Glutamatergic neuron (in vitro differentiated cells): ENCODE measurements around the gene SAP25. TPM values are rescaled to one million over a fixed set of nuclear protein-coding genes. Genes with fewer than 3 reads are reported as not detected.

Experiments used
- DNase-seq: peaks from one replicate; pipeline ENCODE4 v3.0.0; 2022
- H3K27ac Mint-ChIP-seq: one replicate; pipeline ENCODE4 v1.8.0; 2020; ENCODE audit warnings: mild to moderate bottlenecking, mixed read lengths, inconsistent platforms; ENCODE audit not compliant: unreplicated experiment
- H3K27me3 Mint-ChIP-seq: one replicate; pipeline ENCODE4 v1.8.0; 2020; ENCODE audit warnings: mild to moderate bottlenecking, moderate library complexity, mixed read lengths, inconsistent platforms; ENCODE audit not compliant: unreplicated experiment
- H3K36me3 Mint-ChIP-seq: one replicate; pipeline ENCODE4 v1.8.0; 2020; ENCODE audit warnings: mild to moderate bottlenecking, mixed read lengths, inconsistent platforms; ENCODE audit not compliant: unreplicated experiment
- H3K4me1 Mint-ChIP-seq: one replicate; pipeline ENCODE4 v1.8.0; 2020; ENCODE audit warnings: mild to moderate bottlenecking, low read depth, mixed read lengths, inconsistent platforms; ENCODE audit not compliant: unreplicated experiment
- H3K4me3 Mint-ChIP-seq: one replicate; pipeline ENCODE4 v1.8.0; 2020; ENCODE audit warnings: mild to moderate bottlenecking, mixed read lengths, inconsistent platforms; ENCODE audit not compliant: unreplicated experiment
- H3K9me3 Mint-ChIP-seq: one replicate; pipeline ENCODE4 v1.8.0; 2020; ENCODE audit warnings: mild to moderate bottlenecking, moderate library complexity, mixed read lengths, inconsistent platforms; ENCODE audit not compliant: unreplicated experiment
- total RNA-seq: library from RNA; stranded (reverse); fragmentation: NEBNext Ultra II Directional; extraction: Animal tissue kit (Norgen Biotek cat#: 25700); gene quantifications from one replicate; pipeline ENCODE4 v1.2.1, GENCODE V29; 2021; ENCODE audit not compliant: unreplicated experiment
- TF ChIP-seq, protein P1 (sequence below): fragments of 200-600 bp; sonication (generic); IDR thresholded peaks from one replicate; pipeline ENCODE4 v1.5.0; 2021; ENCODE audit not compliant: partially characterized antibody, unreplicated experiment

SAP25 gene
- total RNA-seq, 1 donor from 2014 or later = 8.0 TPM

DNA sequence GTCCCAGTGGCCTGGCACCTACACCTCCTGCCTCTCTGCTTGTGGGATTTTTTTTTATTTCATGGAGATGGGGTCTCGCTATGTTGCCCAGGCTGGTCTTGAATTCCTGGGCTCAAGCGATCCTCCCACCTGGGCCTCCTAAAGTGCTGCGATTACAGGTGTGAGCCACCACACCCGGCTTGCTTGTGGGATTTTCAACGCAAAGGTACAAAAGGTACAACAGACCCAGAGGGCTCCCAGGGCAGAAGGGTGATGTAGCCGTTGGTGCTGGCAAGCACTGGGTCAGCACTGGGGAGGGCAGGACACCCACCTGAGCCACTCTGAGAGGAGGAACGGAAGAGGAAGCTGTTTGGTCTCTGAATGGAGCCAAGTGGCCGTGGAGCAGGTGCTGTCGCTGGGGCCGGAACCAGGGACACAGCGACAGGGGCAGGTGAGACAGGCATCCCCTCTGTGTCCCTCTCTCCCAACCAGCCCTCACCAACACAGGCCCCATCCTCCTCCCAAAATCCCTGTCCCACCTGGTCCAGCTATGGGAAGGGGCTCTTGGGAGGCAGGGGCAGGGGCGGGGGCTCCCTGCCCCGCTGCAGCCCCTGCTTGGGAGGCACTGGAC lies 2.8 kb upstream of the SAP25 start:
- no peak overlapping the region for H3K4me3 Mint-ChIP-seq
- H3K36me3 Mint-ChIP-seq = no peaks in the 10 kb centered on the region
- H3K9me3 Mint-ChIP-seq = peaks cover 3% of the 10 kb centered on the region
- peaks cover 4% of the 10 kb centered on the region for H3K4me1 Mint-ChIP-seq
- TF ChIP-seq, protein P1, sequence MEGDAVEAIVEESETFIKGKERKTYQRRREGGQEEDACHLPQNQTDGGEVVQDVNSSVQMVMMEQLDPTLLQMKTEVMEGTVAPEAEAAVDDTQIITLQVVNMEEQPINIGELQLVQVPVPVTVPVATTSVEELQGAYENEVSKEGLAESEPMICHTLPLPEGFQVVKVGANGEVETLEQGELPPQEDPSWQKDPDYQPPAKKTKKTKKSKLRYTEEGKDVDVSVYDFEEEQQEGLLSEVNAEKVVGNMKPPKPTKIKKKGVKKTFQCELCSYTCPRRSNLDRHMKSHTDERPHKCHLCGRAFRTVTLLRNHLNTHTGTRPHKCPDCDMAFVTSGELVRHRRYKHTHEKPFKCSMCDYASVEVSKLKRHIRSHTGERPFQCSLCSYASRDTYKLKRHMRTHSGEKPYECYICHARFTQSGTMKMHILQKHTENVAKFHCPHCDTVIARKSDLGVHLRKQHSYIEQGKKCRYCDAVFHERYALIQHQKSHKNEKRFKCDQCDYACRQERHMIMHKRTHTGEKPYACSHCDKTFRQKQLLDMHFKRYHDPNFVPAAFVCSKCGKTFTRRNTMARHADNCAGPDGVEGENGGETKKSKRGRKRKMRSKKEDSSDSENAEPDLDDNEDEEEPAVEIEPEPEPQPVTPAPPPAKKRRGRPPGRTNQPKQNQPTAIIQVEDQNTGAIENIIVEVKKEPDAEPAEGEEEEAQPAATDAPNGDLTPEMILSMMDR = no peak
- H3K27me3 Mint-ChIP-seq = peaks cover 12% of the 10 kb centered on the region
- no peak for DNase-seq
- H3K27ac Mint-ChIP-seq = no peak overlapping the region

DNA sequence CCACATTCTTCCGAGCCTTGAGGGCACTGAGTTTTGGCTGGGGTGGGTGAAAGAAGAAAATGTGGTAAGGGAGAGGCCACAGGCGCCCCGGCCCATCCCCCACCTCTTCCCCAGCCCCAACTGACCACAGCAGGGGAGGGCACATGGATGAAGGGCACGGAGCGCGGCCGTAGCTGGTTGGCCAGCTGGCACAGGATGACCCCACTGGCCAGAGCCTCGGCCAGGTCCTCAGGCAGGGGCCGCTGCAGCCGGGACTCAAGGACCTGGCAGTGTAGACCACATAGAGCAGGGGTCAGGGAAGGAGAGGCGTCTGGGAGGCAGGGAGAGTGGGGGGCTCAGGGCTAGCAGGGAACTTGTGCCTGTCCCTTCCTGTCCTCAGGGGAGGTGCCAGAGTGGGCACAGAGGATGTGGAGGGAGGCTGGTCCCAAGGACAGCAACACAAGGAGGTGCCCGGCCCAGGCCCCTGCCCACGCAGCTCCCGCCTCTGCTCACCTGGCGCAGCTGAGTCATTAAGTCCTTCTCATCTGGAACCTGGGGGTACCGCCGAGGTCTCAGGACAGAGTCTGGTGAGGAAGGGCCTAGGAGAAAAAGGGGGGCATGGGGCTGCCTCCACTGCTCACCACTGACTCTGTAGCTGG lies 2.2 kb upstream of the SAP25 start:
- no peak overlapping the region for H3K27ac Mint-ChIP-seq
- H3K4me3 Mint-ChIP-seq = no peak overlapping the region
- no peaks in the 10 kb centered on the region for H3K36me3 Mint-ChIP-seq
- H3K27me3 Mint-ChIP-seq = peaks cover 14% of the 10 kb centered on the region
- H3K9me3 Mint-ChIP-seq = no peaks in the 10 kb centered on the region
- TF ChIP-seq, protein P1 = no peak
- peaks cover 2% of the 10 kb centered on the region for H3K4me1 Mint-ChIP-seq
- no peak for DNase-seq

DNA sequence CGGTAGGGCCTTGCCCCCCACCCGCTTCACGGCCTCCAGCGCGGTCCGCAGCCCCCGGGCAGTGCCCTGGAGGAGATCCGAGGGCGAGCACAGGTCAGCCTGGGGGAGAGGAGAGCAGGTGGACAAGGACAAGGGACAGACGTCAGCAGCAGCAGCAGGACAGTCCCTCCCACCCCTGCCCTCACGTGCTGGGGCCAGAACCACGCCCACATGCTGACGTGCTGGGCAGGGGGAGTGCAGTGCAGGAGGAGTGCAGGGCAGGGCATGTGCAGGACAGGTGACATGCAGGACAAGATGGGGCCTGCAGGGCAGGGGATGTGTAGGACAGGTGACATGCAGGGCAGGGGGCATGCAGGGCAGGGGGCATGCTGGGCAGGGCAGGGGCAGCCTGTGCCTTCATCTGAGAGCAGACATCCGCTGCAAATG lies 1.5 kb upstream of the SAP25 start:
- no peak overlapping the region for H3K27ac Mint-ChIP-seq
- no peaks in the 10 kb centered on the region for H3K9me3 Mint-ChIP-seq
- no peak overlapping the region for H3K4me3 Mint-ChIP-seq
- TF ChIP-seq, protein P1 = no peak
- H3K36me3 Mint-ChIP-seq = no peaks in the 10 kb centered on the region
- H3K4me1 Mint-ChIP-seq = peaks cover 2% of the 10 kb centered on the region
- no peak for DNase-seq
- peaks cover 14% of the 10 kb centered on the region for H3K27me3 Mint-ChIP-seq

DNA sequence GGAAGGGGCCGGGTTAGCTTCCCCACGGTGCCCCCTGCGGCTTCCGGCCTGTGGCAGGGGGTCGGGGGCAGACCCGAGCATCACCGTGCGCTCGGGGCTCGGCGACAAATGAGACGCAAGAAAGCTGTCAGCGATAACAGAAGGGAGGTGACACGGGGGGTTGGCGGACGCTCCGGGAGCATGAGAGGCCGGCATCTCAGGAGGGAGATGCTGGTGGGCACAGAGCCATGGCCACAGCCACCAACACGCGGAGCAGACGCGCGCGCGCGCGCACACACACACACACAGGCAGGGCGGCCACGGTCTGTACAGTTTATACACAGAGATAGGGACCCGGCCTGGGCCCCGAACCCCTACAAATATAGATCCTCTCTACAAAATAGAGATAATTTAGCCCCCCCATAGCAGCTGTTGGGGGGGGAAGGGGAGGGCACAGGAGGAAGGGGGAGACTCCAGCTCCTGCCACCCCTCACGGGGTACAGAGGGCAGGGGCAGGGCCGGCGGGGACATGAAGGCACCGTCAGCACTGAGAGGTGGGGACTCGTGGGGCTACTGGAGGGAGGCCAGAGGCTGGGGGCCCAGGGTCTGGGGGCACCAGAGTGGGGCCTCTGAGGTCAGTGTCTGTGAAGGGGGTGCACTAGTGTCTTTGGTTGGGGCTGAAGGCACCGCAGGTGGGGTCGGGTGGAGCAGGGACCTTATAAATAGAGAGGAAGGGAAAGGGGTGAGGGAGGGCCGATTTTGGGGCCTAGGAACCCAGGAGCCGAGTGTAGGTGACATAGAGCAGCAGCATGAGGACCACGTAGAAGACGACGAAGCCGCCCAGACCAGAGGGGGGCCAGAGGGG lies 884 bp upstream of the SAP25 start:
- Mint-ChIP-seq H3K4me3 (no peak overlapping the region), H3K9me3 (no peaks in the 10 kb centered on the region), H3K27me3 (peaks cover 13% of the 10 kb centered on the region), H3K27ac (no peak overlapping the region), H3K4me1 (peaks cover 2% of the 10 kb centered on the region), H3K36me3 (no peaks in the 10 kb centered on the region)
- no peak for DNase-seq
- TF ChIP-seq, protein P1 = no peak
